HepG2 (cell line): Measurements from ENCODE around the gene OR51D1.

ENCODE experiments used
- CENPT ChIP-seq: sonication (generic); formaldehyde crosslinking; IDR thresholded peaks from 2 replicates; pipeline ENCODE4 v1.8.0; 2022; ENCODE audit warnings: low read depth, mild to moderate bottlenecking, moderate library complexity, missing genetic modification reagents
- GABPA ChIP-seq, 2 experiments: IDR thresholded peaks; 2 replicates each; pipeline ENCODE4 v1.6.1; 2011 to 2016; ENCODE audit warnings: low read depth in 2 of 2, low read length in 1 of 2, missing biosample characterization in 1 of 2, missing genetic modification characterization in 1 of 2
- PHF20 ChIP-seq: sonication (generic); formaldehyde crosslinking; IDR thresholded peaks from 2 replicates; pipeline ENCODE4 v1.5.0; 2020; ENCODE audit warnings: mild to moderate bottlenecking, missing genetic modification reagents
- RAD21 ChIP-seq: fragments of 450-650 bp; formaldehyde crosslinking; IDR thresholded peaks from 2 replicates; pipeline ENCODE4 v1.5.0; 2020; ENCODE audit warnings: mild to moderate bottlenecking
- TAF1 ChIP-seq: sonication (generic); formaldehyde crosslinking; IDR thresholded peaks from 2 replicates; pipeline ENCODE4 v1.4.0; 2020; ENCODE audit warnings: missing genetic modification reagents
- ZIK1 ChIP-seq: sonication (generic); formaldehyde crosslinking; IDR thresholded peaks from 2 replicates; pipeline ENCODE4 v1.5.0; 2020; ENCODE audit warnings: mild to moderate bottlenecking, low read depth, missing genetic modification reagents, borderline replicate concordance
- ZNF629 ChIP-seq: sonication (generic); formaldehyde crosslinking; conservative IDR thresholded peaks from 2 replicates; pipeline ENCODE4 v1.5.0; 2020; ENCODE audit warnings: missing genetic modification reagents
- TF ChIP-seq, protein P1 (sequence below): sonication (generic); formaldehyde crosslinking; IDR thresholded peaks from 2 replicates; pipeline ENCODE4 v1.5.0; 2020; ENCODE audit warnings: mild to moderate bottlenecking, missing genetic modification reagents, moderate library complexity

DNA sequence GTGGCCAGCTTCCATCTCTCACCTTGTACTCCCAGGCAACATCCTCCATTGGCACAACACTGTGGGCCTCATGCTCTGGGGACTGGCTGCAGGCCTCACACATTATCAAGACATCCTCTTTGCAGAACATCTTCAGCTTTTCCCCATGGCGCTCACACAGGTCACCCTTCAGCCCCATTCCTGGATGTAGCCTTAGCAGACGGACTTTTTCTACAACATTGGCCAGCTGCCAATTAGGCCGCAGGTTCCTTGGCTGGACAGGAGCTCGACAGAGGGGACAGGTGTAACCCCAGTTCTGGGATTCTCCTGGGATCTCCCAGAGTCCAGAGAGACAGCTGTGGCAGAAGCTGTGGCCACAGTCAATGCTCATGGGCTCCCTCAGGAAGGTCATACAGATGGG lies 32.2 kb upstream of the OR51D1 start:
- TF ChIP-seq CENPT (CRISPR knock-in tag) (no peak), PHF20 (no peak), RAD21 (no peak), GABPA (IDR thresholded peaks at IDR 0.05; ENCODE audit: low read depth, low read length) (no peak), GABPA (CRISPR knock-in tag; IDR thresholded peaks at IDR 0.05; ENCODE audit: low read depth) (no peak), TAF1 (CRISPR knock-in tag) (no peak), ZIK1 (CRISPR knock-in tag) (no peak), ZNF629 (CRISPR knock-in tag) (no peak)
- TF ChIP-seq, protein P1, sequence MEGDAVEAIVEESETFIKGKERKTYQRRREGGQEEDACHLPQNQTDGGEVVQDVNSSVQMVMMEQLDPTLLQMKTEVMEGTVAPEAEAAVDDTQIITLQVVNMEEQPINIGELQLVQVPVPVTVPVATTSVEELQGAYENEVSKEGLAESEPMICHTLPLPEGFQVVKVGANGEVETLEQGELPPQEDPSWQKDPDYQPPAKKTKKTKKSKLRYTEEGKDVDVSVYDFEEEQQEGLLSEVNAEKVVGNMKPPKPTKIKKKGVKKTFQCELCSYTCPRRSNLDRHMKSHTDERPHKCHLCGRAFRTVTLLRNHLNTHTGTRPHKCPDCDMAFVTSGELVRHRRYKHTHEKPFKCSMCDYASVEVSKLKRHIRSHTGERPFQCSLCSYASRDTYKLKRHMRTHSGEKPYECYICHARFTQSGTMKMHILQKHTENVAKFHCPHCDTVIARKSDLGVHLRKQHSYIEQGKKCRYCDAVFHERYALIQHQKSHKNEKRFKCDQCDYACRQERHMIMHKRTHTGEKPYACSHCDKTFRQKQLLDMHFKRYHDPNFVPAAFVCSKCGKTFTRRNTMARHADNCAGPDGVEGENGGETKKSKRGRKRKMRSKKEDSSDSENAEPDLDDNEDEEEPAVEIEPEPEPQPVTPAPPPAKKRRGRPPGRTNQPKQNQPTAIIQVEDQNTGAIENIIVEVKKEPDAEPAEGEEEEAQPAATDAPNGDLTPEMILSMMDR (CRISPR knock-in tag): no peak
